Central memory CD4-positive, alpha-beta T cell (primary cell): Measurements from ENCODE around the gene SYCN.

Source experiments
- DNase-seq: peaks from one replicate; pipeline ENCODE4 v3.0.0; 2022

The SYCN gene

DNA sequence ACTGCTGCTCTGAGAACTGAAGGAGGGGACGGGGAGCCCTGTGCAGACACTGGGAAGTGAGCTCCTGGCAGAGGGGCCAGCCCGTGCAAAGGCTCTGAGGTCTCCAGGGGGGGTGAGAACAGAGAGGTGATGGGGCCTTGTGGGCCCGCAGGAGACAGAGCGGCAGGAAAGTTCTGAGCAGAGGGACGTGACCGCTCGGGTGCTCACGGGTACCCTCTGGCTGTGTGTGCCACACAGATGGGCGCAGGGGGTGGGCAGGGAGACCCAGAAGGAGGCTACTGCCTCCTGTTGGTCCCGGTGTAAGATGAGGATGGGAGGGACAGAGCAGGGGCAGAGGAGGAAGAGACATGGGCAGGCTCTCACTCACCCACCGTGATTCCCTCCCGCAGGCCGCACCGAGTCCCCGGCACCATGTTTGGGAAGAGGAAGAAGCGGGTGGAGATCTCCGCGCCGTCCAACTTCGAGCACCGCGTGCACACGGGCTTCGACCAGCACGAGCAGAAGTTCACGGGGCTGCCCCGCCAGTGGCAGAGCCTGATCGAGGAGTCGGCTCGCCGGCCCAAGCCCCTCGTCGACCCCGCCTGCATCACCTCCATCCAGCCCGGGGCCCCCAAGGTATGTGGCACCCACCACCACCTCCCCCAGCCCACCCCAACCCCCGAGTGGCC lies 34.8 kb downstream of the SYCN start:
- no peak for DNase-seq

GRCh38 chr19:39168258-39169142 lies 35.6 kb downstream of the SYCN start:
- no peak for DNase-seq

DNA sequence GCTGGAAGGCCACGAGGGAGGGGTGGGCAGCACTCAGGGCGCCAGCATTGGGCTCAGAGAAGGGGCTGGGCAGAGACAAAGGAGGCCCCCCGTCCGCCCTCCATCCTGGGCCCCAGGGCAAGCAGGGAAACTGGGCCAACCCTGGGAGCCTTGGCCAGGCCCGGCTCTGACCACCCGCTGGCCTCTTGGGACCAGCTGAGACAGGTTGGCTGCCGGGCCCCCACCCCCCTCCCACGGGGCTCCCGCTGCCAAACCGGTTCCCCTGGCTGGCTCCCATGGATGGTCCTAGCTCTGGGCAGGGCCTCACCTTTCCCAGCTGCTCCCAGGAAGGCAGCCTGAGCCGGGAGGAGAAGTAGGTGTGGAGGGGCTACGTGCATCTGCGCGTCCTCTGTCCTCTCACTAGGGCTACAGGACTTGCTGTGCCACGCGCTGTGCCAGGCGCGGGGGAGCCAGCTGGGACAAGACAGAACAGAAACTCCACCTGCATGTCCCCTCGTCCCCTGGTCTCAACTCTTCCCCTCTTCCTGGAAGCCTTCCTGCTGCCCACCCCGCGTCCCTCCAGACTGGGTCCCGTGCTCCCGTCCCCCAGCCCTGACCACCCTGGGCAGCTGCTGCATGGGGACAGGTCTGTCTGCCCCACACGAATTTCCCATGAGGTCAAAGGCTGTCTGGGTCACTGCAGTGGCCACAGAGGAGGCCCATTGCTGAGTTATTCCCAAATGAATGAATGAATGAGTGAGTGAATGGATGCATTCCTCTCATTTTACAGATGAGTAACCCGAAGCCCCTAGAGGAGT lies 36.4 kb downstream of the SYCN start:
- DNase-seq = no peak

GRCh38 chr19:39166571-39167391 lies 37.3 kb downstream of the SYCN start:
- no peak for DNase-seq

DNA sequence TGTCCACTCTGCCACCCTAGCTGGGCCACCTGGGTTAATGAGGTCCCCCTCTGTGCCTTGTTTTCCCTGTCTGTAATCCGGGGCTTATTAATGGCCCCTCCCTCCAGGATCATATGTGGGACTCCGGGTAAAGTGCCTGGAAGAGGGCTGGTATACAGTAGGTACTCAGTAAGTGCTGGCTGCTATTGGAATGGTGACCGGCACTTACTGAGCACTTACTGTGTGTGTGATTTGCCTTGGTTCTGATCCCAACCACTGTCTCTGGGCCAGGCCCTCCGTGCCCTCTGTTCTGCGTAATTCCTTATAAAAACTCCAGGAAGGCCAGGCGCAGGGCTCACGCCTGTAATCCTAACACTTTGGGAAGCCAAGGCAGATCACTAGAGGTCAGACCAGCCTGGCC lies 38.2 kb downstream of the SYCN start:
- DNase-seq = no peak

- DNase-seq = no peak
These were observed 39.8 kb downstream of the SYCN start for GRCh38 chr19:39164289-39164688.

DNA sequence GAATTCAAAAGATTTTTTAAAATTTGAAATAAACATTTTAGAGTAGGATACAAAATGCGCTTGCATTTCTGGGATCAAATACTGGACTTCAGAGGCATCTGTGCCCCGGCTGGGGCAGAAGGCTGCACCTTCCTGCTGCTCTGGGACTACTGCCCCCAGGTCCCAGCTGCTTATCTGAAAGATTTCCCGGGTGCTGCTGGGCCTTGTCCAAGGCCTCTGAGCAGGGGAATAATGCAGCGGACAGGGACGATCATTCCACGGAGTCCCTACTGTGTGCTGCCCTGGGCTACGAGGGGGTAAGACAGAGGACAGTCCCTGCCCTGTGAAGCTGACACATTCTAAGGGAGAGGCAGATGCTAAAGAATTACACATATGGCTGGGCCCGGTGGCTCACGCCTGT lies 40.4 kb downstream of the SYCN start:
- DNase-seq = no peak

GRCh38 chr19:39162441-39163043 lies 41.5 kb downstream of the SYCN start:
- no peak for DNase-seq

GRCh38 chr19:39160889-39161672 lies 43.0 kb downstream of the SYCN start:
- no peak for DNase-seq

DNA sequence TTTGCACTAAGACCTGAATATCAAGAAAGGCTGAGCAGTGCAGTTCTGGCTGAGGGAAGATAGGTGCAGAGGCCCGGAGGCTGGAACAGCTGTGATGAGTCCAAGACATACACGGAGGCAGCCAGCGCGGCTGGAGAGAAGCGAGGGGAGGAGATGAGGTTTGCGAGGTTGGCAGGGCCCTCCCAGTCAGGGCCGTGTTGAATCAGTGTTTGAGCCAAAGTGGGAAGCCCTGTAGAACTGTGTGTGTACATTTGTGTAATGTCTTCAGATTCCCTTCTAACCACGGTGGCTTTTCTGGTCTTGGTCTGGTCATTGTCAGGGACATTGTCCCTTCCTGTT lies 43.6 kb downstream of the SYCN start:
- no peak for DNase-seq

GRCh38 chr19:39158646-39159260 lies 45.3 kb downstream of the SYCN start:
- DNase-seq = no peak

GRCh38 chr19:39157997-39158389 lies 46.1 kb downstream of the SYCN start:
- no peak for DNase-seq

GRCh38 chr19:39157275-39157996 lies 46.6 kb downstream of the SYCN start:
- DNase-seq = no peak

DNA sequence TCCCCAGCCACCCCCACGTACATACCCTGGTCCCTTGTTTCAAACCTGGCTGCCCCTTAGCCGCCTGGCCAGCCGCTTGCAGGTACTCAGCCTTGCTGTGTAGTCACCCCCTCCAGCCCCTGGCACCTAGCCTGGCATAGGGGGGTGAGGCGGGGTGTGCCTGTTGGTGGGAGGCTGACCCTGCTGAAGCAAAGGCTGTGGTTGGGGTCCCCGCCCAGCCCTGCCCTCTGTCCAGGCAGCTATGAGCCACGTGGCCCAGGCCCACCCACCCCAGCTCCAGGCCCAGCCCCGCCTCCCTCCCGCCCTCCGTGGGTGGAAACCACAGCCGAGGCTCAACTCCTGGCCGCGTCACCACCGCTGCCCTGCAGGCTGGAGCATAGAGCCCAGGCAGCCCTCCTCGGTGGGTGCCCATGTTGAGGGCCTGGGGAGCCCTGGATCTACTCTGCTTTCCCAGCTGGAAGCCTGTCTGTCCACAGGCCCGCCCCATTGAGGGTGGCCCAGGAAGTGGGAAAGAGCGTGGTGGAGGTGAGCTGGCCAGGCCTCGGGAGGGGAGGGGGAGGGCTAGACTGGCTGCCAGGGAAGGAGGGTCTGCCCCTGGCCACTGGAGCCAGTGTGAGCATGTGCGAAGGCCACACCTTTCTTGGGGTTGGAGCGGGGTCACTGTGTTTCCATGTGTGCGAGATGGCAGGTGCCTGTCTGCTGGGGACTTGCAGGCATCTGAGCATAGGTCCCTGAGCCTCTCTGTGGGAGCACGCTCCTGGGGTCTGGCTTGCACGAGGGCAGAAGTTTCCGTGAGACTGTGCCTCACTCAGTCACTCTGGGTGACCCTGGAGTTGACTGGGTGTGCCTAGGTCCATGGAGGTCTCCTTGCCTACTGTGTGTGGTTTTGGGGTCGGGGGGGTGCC lies 47.5 kb downstream of the SYCN start:
- DNase-seq = no peak

DNA sequence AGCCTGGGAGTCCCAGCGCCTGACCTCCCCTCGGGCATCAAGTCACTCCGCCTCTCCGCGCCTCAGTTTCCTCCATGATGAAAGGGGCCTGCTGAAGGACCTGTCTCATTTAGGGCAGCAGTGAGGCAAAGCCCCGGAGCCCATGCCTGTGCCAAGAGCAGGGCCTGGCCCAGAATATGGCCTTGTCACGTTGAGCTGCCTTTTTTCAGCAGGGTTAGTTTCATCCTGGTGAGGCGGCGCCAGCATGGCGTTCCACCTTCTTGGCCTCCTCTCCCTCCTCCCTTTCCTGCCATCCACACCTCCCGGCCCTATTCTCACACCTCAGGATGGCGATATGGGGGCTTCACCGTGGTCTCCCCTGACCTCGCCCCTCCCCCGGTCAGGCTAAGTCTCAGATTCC lies 48.3 kb downstream of the SYCN start:
- no peak for DNase-seq

- no peak for DNase-seq
These were observed 48.9 kb downstream of the SYCN start for GRCh38 chr19:39155114-39155700.

GRCh38 chr19:39154629-39155100 lies 49.4 kb downstream of the SYCN start:
- no peak for DNase-seq

- no peak for DNase-seq
These were observed 49.9 kb downstream of the SYCN start for GRCh38 chr19:39154100-39154628.
